Activated T-helper 1 cell treated with Interleukin-2 at 50 U/mL for 16 hours (primary cell): ENCODE measurements around the gene TAOK1.

Experiments used
- DNase-seq: peaks from one replicate; pipeline ENCODE4 v3.0.0-alpha.2; 2020; ENCODE audit warnings: low read depth

Gene TAOK1

DNA sequence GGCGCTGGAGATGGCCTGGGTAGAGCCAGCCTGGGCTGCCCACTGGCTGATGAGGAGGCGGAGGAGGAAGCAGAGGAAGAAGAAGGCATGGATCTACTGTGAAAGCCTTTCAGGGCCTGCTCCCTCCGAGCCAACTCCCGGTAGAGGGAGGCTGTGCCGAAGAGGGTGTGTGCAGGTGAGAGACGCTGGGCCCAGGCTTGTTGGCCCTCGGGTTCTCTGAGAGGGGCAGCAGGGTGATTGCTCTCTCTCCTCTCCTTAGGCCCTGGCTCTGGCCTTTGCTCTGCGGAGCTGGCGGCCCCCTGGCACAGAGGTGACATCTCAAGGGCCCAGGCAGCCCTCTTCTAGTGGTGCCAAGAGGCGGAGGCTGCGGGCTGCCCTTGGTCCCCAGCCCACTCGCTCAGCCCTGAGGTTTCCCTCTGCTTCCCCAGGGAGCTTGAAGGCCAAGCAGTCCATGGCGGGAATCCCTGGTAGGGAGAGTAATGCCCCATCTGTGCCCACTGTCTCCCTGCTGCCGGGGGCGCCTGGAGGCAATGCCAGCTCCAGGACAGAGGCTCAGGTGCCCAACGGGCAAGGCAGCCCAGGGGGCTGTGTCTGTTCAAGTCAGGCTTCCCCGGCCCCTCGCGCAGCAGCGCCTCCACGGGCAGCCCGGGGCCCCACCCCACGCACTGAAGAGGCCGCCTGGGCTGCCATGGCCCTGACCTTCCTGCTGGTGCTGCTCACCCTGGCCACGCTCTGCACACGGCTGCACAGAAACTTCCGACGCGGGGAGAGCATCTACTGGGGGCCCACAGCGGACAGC, 181.9 kb downstream of the TAOK1 start:
- no peak for DNase-seq

DNA sequence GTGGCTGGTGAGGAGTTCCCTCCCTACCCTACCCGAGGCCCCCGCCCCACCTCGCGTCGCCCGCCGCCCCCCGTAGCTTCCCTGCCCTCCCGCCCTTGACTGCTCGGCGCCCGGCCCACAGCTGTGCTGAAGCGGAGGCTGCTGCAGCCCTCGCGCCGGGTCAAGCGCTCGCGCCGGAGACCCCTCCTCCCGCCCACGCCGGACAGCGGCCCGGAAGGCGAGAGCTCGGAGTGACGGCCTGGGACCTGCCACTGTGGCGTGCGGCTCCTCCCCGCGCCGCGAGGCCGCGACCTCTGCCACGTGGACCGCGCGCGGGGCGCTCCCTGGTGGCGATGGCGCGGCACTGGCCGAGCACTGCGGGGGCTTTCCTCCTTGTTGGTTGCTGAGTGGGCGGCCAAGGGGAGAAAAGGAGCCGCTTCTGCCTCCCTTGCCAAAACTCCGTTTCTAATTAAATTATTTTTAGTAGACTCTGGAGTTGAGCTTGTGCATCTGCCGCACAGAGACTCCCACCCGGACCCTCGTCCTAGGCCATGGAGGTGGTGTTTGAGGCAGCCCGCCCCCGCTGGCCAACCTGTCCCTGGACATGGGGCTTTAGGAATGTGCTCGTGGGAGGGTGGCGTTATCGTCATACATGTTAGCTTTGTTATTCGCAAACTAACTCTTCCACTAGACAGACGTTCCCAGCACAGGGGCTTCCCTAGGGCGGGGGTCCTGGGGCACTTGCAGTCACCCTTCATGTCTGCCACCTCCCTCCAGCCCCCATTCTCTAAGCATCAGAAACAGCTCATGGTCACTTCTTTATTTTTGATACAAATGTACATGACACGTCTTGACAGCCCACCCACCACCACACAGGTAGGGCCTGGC, 182.8 kb downstream of the TAOK1 start:
- peak; percentile 38 for DNase-seq

- DNase-seq: no peak
These were observed 183.4 kb downstream of the TAOK1 start for GRCh38 chr17:29573558-29573869.

DNA sequence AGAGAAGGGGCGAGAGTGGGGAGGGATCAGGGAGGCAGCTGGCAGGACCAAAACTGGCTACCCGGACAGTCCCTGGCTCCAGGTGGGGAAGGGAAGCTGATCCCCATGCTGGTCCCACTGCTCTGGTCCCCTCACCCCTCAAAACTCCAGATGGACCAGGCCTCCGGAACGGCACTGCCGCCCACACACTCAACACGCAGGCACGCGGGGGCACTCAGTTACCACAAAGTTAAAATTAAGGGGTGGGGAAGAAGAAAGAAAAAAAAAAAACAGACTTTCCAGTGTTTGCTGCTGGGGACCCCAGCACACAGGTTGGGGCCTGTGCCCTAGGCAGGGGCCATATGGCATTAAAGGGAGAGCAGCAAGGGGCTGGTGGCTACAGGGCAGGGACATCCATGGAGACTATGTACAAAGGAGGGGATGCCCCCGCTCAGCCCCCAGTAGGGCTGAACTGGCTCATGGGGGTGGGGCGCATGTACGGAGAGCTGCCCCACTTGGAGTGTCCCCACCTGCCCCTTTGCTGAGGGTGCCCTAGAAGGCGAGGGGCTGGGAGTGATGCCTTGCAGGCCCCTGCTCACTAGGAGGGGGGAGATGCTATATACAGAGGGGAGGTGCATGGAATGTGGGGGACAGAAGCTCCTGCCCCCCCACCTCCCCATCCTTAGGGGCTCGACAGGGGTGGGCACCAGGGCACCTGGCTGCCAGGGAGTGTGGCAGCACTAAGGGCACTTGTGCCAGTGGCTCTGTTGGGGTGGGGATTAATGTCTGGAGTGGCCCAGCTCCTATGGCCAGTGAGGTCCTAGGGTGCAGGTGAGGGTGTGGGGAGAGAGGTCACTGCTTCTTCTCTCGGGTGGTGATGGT, 183.9 kb downstream of the TAOK1 start:
- no peak for DNase-seq

DNA sequence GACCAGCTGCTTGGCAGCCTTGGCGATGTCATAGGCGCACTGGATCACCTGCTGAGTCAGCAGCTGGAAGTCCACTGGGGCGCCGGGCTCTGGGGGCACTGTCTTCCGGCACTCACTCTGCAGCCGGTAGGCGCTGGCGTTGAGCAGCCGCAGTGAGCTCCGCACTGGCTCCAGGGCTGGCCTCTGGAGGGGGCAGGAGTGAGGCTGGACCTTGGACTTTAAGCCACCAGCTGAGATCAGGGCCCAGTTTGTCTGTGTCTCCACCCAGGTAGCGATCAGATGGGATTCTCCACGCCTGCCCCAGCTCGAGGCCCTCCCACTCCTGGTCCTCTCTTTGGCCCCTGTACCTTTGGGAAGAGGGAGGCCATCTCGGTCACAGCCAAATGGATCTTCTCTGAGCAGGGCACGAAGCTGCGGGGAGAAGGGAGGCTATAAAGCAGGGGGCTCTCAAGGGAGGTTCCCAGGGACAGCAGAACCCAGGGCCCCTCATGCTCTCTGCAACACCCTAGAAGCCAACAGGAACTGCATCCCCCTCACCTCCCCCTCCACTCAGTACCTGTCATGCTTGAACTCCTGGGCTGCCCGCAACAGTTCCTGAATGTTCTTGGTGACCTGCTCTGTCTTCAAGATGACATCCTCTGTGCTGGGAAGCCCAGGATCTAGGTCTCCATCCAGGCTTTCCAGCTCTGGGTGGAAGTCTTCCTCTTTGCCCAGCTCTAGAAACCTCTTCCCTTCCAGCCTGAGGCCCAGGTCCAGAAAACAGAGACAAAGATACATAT, 184.8 kb downstream of the TAOK1 start:
- no peak for DNase-seq

DNA sequence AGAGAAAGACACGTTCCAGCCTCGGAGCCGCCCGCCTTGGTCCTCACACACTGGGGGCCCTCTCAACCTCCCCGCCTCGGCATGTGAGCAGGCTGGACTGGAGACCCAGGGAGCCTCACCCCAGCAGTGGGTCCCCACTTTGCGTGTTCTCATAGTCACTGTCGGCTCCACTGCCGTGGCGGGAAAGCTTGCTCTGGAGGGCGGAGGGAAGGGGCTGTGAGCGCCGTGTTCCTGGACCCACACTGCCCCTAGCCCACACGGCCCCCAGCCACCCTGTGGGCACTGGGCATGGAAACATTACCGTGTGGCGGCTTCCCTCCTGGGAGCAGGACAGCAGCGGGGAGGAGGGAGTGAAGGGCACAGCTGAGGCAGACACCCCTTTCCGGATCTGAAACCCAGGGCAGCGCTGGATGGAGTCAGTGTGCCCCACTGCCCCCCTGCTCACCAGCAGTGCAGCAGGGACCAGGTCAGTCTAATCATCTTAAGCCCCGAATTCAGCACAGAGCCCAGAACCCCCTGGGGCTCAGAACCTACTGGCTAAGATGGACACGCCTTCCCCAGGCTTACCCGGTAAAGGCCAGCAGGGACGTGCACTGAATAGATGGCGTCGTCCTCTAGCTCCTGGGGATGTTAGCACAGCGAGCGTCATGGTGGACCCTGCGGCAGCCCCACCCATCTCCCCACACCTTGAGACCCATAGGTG, 185.5 kb downstream of the TAOK1 start:
- DNase-seq: no peak

DNA sequence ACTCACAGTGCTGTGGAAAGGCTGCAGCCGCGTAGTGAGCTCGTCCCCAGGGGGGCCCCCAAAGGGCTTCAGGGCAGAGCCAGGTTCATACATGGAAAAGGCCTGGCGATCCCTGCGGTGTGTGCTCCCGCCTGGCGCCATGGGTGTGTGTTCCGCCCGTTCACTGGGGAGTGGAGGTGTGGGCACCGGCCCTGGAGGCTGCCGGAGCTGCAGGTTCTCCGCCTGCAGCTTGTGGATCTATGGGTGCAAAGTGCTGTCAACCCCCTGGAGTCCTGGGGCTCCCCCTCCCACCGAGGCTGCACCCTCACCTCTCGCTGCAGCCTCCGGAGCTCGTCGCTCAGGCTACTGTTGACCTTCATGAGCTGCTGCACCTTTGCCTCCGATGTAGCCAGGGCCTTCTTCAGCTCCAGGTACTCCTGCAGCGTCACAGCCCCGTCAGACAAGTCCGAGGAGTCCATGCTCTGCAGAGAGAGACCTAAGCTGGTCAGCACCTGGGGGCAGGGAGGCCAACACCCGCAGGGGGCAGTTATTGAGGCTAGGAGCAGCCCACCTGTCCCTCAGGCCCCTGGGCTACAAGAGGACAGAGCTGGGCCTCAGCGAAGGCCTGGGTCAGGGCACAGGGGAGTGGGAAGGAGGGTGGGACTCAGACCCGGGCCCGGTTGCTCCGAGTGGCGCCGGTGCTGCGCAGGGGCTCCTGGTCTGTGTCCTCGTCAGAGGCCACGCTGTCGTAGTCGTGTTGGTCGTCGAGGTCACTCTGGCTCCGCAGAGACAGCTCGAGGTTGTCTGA, 186.2 kb downstream of the TAOK1 start:
- DNase-seq: no peak

GRCh38 chr17:29577001-29577370, 186.8 kb downstream of the TAOK1 start:
- DNase-seq: no peak

- no peak for DNase-seq
These were observed 187.4 kb downstream of the TAOK1 start for GRCh38 chr17:29577385-29578211.

DNA sequence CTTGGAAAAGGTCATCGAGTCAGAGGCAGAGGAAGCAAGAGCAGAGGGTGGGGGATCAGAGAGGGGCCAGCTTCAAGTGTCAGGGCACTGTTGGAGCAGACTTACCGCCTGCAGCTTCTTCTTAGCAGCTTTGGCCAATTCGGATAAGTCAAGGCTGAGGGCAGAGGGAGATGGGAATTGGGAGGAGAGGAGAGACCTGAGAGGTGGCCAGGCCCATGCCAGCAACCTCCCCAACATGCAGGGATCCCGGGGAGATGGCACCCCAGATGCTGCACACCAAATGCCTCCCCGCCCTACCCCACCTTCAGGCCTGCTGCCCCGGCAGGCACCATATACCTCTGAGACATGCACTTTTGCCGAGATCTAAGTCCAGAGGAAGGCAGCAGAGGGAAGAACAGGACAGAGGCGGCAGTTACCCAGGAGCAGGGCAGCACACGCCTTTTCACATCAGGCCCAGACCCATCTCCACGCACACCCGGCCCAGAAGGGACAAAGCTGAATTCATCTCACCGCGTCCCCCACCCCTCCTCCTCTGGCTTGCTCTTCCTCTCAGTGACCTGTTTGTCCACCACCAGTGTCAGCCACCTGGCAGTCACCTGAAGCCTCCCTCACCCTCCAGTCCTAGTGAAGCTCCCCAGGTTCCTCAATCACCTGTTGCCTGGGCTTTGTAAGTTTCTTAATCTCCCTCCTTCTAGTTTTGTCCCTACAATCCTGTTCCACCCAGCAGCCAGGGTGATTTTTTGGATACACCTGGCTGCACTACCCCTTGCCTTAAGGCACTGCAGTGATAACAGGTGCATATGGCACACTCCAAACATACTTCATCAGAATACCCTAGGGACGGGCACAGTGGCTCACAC, 188.7 kb downstream of the TAOK1 start:
- no peak for DNase-seq

- DNase-seq: peak; percentile 79
These were observed 190.0 kb downstream of the TAOK1 start for GRCh38 chr17:29579866-29580771.

DNA sequence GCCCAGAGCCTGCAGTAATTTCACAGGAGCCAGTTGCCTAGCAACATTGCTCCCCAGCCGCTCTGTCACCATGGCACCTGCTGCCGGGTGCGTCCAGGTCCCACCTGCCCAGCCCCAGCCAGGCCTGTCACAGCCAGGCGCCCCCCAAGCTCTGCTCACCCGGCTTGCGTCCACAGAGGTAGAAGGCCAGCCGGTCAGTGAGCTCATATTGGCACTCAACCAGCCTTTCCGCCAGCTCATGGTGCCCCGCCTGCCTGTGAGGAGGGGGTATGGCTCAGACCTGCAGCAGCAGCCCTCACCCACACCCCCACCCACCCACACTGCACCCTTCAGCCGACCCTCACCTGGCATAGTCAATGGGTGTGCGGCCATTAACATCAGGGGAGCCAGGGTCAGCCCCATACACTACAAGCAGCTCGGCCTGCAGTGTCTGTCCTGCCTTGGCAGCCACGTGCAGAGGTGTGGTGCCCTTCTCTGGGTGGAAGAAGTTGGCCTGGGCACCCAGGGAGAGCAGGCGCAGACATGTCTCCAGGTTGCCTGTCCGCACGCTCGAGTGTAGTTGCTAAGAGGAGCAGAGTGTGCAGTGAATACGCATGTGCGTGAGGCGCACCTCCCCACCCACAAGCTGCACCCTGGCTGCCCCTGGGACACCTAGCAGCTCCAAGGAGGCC, 191.6 kb downstream of the TAOK1 start:
- no peak for DNase-seq

DNA sequence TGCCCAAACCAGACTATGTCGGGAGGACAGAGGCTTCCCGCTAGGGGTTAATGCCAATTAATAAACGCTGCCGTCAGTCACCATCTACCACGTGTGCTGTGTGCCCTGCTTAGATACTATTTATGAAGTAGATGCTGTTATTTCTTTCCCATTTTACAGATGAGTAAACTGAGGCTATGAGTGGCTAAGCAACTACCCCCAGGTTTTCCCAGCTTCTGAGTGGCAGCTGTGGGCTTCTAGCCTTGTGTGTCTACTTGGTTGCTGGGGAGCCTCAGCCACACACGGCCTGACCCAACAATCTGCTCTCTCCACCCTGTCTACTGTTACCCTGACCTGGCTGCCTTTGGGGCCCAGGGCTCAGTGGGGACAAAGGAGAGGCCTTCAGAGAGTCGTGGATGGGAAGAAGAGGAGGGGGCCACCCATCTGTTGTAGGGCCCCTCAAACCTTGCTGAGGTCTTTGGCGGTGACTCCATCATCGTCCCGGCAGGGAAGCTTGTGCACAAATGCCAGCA, 192.1 kb downstream of the TAOK1 start:
- DNase-seq: no peak

GRCh38 chr17:29582772-29583171, 192.6 kb downstream of the TAOK1 start:
- DNase-seq: no peak

GRCh38 chr17:29583324-29584248, 193.4 kb downstream of the TAOK1 start:
- no peak for DNase-seq
